Hepatocyte (in vitro differentiated cells): ENCODE results near the gene ETFDH.

Source experiments
- CTCF ChIP-seq: fragments of 200-600 bp; sonication (generic); IDR thresholded peaks from 2 replicates; pipeline ENCODE4 v1.5.1; 2016; ENCODE audit warnings: antibody characterized with exemption, mild to moderate bottlenecking; ENCODE audit not compliant: poor library complexity
- EZH2phosphoT487 ChIP-seq: fragments of 200-600 bp; sonication (generic); IDR thresholded peaks from one replicate; pipeline ENCODE4 v1.6.1; 2018; ENCODE audit warnings: antibody characterized with exemption, mild to moderate bottlenecking, low read depth, moderate library complexity; ENCODE audit not compliant: unreplicated experiment, severe bottlenecking

- no peak for TF ChIP-seq CTCF
- no peak for TF ChIP-seq EZH2phosphoT487
These were observed 1.5 kb downstream of the ETFDH start for GRCh38 chr4:158673633-158674032.
